HUDEP-2 (cell line): Measurements from ENCODE around the gene GABBR2.

ENCODE experiments used
- DNase-seq, 76 experiments: peaks; one replicate each; lab custom pipeline; 2025; ENCODE audit not compliant: unreplicated experiment in 76 of 76; lab: John Stamatoyannopoulos, UW

Gene GABBR2

GRCh38 chr9:98573749-98574278 is 134.9 kb downstream of the GABBR2 start:
- DNase-seq: no peak

GRCh38 chr9:98572796-98573195 is 135.9 kb downstream of the GABBR2 start:
- no peak for DNase-seq

- no peak for DNase-seq
Observed at GRCh38 chr9:98572054-98572627, 136.6 kb downstream of the GABBR2 start.

GRCh38 chr9:98571643-98572042 is 137.1 kb downstream of the GABBR2 start:
- no peak for DNase-seq

- no peak for DNase-seq
Observed at GRCh38 chr9:98570663-98571440, 137.9 kb downstream of the GABBR2 start.

- DNase-seq: no peak
Observed at GRCh38 chr9:98570055-98570454, 138.7 kb downstream of the GABBR2 start.

GRCh38 chr9:98569491-98569890 is 139.2 kb downstream of the GABBR2 start:
- DNase-seq: no peak

- no peak for DNase-seq
Observed at GRCh38 chr9:98568909-98569469, 139.7 kb downstream of the GABBR2 start.

- DNase-seq: no peak
Observed at GRCh38 chr9:98568234-98568908, 140.4 kb downstream of the GABBR2 start.

- no peak for DNase-seq
Observed at GRCh38 chr9:98567540-98568233, 141.0 kb downstream of the GABBR2 start.

GRCh38 chr9:98565152-98566135 is 143.3 kb downstream of the GABBR2 start:
- no peak for DNase-seq

- no peak for DNase-seq
Observed at GRCh38 chr9:98564714-98565113, 144.0 kb downstream of the GABBR2 start.

GRCh38 chr9:98563988-98564387 is 144.7 kb downstream of the GABBR2 start:
- no peak for DNase-seq

GRCh38 chr9:98563212-98563907 is 145.4 kb downstream of the GABBR2 start:
- no peak for DNase-seq

GRCh38 chr9:98559561-98559960 is 149.2 kb downstream of the GABBR2 start:
- DNase-seq: no peak

GRCh38 chr9:98558575-98558974 is 150.2 kb downstream of the GABBR2 start:
- no peak for DNase-seq

GRCh38 chr9:98556511-98556910 is 152.2 kb downstream of the GABBR2 start:
- no peak for DNase-seq

GRCh38 chr9:98555651-98556465 is 152.9 kb downstream of the GABBR2 start:
- no peak for DNase-seq
